SK-N-SH (cell line): ENCODE measurements around the gene PASK. TPM values are rescaled to one million over a fixed set of nuclear protein-coding genes. Genes with fewer than 3 reads are reported as not detected.
A peak's percentile ranks its signal among the peaks of the same experiment; 100 is the strongest.

Source experiments
- CTCF ChIA-PET: fragments of 300-600, 350-600 bp; formaldehyde crosslinking; extraction: SDS; loops from one replicate; lab custom pipeline; 2021; lab: Yijun Ruan, JAX
- POLR2A ChIA-PET: fragments of 350-600 bp; sonication (Branson Sonifier 250); formaldehyde crosslinking; extraction: SDS; loops from one replicate; lab custom pipeline; 2020; ENCODE audit warnings: antibody characterized with exemption, inconsistent platforms; lab: Yijun Ruan, JAX
- DNase-seq: peaks from one replicate; pipeline ENCODE4 v3.0.0; 2012
- H2AFZ ChIP-seq: fragments of 200-600 bp; sonication (generic); 2 replicates; pipeline ENCODE4 v1.8.1; 2016; ENCODE audit warnings: antibody characterized with exemption, mild to moderate bottlenecking, low read depth
- H3F3A ChIP-seq: fragments of 200-600 bp; sonication (generic); replicated peaks from 2 replicates; pipeline ENCODE3; 2016; ENCODE audit warnings: antibody characterized with exemption, mild to moderate bottlenecking; ENCODE audit not compliant: insufficient read depth
- H3K27ac ChIP-seq, 2 experiments: fragments of 200-500 bp in 1 of 2; fragments of 200-600 bp in 1 of 2; sonication (Bioruptor generic) in 1 of 2; sonication (generic), shearing (Covaris generic) in 1 of 2; 2 replicates each; pipeline versions ENCODE4 v1.5.1 to v1.6.1; 2014 to 2016; ENCODE audit warnings: low read depth in 2 of 2, inconsistent platforms in 1 of 2, low read length in 1 of 2, mild to moderate bottlenecking in 1 of 2, mixed read lengths in 1 of 2
- H3K27me3 ChIP-seq: fragments of 200-600 bp; sonication (generic), shearing (Covaris generic); 2 replicates; pipeline ENCODE4 v1.6.1; 2016; ENCODE audit warnings: mixed run types; ENCODE audit not compliant: insufficient read depth
- H3K36me3 ChIP-seq, 2 experiments: fragments of 200-500 bp in 1 of 2; fragments of 200-600 bp in 1 of 2; sonication (Bioruptor generic) in 1 of 2; sonication (generic) in 1 of 2; replicated peaks in 1 of 2; 2 replicates each; pipeline versions ENCODE3 to v1.5.1; 2014 to 2016; ENCODE audit warnings: low read length in 1 of 2, mild to moderate bottlenecking in 1 of 2; ENCODE audit not compliant: insufficient read depth in 2 of 2, control insufficient read depth in 1 of 2
- H3K4me1 ChIP-seq, 2 experiments: fragments of 200-500 bp in 1 of 2; fragments of 200-600 bp in 1 of 2; sonication (Bioruptor generic) in 1 of 2; sonication (generic), shearing (Covaris generic) in 1 of 2; 2 replicates each; pipeline versions ENCODE4 v1.5.1 to v1.6.1; 2014 to 2016; ENCODE audit warnings: low read depth in 1 of 2, low read length in 1 of 2, mixed run types in 1 of 2; ENCODE audit not compliant: insufficient read depth in 2 of 2, control insufficient read depth in 1 of 2
- H3K4me2 ChIP-seq: fragments of 200-600 bp; sonication (generic), shearing (Covaris generic); 2 replicates; pipeline ENCODE4 v1.6.1; 2017; ENCODE audit warnings: mixed run types
- H3K4me3 ChIP-seq, 2 experiments: fragments of 200-500 bp in 1 of 2; fragments of 200-600 bp in 1 of 2; sonication (Bioruptor generic) in 1 of 2; sonication (generic), shearing (Covaris generic) in 1 of 2; 2 replicates each; pipeline versions ENCODE4 v1.5.1 to v1.8.1; 2014 to 2016; ENCODE audit warnings: low read depth in 2 of 2, inconsistent platforms in 1 of 2, low read length in 1 of 2, mild to moderate bottlenecking in 1 of 2, mixed read lengths in 1 of 2, moderate library complexity in 1 of 2
- H3K79me2 ChIP-seq: fragments of 200-600 bp; sonication (generic); 2 replicates; pipeline ENCODE4 v1.8.1; 2017; ENCODE audit warnings: mild to moderate bottlenecking; ENCODE audit not compliant: insufficient read depth
- H3K9ac ChIP-seq: fragments of 200-600 bp; sonication (generic); 2 replicates; pipeline ENCODE4 v1.6.1; 2017; ENCODE audit warnings: mixed run types
- H3K9me2 ChIP-seq: fragments of 200-600 bp; sonication (generic); 2 replicates; pipeline ENCODE4 v1.6.1; 2017; ENCODE audit warnings: mixed run types
- H3K9me3 ChIP-seq: fragments of 200-600 bp; sonication (generic); 2 replicates; pipeline ENCODE4 v1.6.1; 2017; ENCODE audit warnings: mixed run types, mild to moderate bottlenecking, moderate library complexity
- H4K20me1 ChIP-seq: fragments of 200-600 bp; sonication (generic); 2 replicates; pipeline ENCODE4 v1.6.1; 2017; ENCODE audit warnings: mild to moderate bottlenecking, mixed run types; ENCODE audit not compliant: insufficient read depth
- CHD2 ChIP-seq: fragments of 150-350 bp; IDR thresholded peaks from 2 replicates; pipeline ENCODE4 v1.6.1; 2018; ENCODE audit warnings: low read length; ENCODE audit not compliant: partially characterized antibody
- EZH2phosphoT487 ChIP-seq: fragments of 200-600 bp; sonication (generic); IDR thresholded peaks from 2 replicates; pipeline ENCODE4 v1.6.1; 2017; ENCODE audit warnings: low read depth, mixed run types, mild to moderate bottlenecking, antibody characterized with exemption, moderate library complexity, borderline replicate concordance
- FOSL2 ChIP-seq: IDR thresholded peaks from 2 replicates; pipeline ENCODE4 v1.4.0; 2012; ENCODE audit warnings: low read depth, mild to moderate bottlenecking, moderate library complexity, borderline replicate concordance
- FOXJ3 ChIP-seq: sonication (generic); formaldehyde crosslinking; IDR thresholded peaks from 2 replicates; pipeline ENCODE4 v1.5.1; 2020; ENCODE audit warnings: mild to moderate bottlenecking, missing genetic modification reagents
- GATA2 ChIP-seq: sonication (generic); formaldehyde crosslinking; IDR thresholded peaks from 2 replicates; pipeline ENCODE4 v1.5.0; 2020; ENCODE audit warnings: mild to moderate bottlenecking, missing genetic modification reagents
- MXI1 ChIP-seq: IDR thresholded peaks from 2 replicates; pipeline ENCODE4 v1.6.1; 2012; ENCODE audit warnings: mild to moderate bottlenecking, low read depth, low read length, improper control_type of control experiment
- NFIC ChIP-seq: IDR thresholded peaks from 2 replicates; pipeline ENCODE4 v1.4.0; 2012; ENCODE audit warnings: borderline replicate concordance
- REST ChIP-seq: IDR thresholded peaks from 2 replicates; pipeline ENCODE4 v1.6.1; 2012; ENCODE audit warnings: mild to moderate bottlenecking, low read depth, low read length, moderate library complexity
- TAF1 ChIP-seq: IDR thresholded peaks from 2 replicates; pipeline ENCODE4 v1.6.1; 2012; ENCODE audit warnings: low read depth, mild to moderate bottlenecking, low read length, moderate library complexity, borderline replicate concordance
- USF1 ChIP-seq: IDR thresholded peaks from 2 replicates; pipeline ENCODE4 v1.4.0; 2012; ENCODE audit warnings: low read depth, borderline replicate concordance
- WGBS: methylation state at CpG from one replicate; pipeline ENCODE4 v1.1.6; 2017; ENCODE audit warnings: low lambda C conversion rate; 5-methylcytosine and 5-hydroxymethylcytosine counted together
- polyA plus RNA-seq, 3 experiments: library from polyadenylated mRNA; depleted of rRNA; stranded (reverse); fragments of >200 nt; gene quantifications; 2 replicates each; pipeline ENCODE4 v1.2.3, GENCODE V29; 2012

Gene PASK
- polyA plus RNA-seq, 1 of the 3 experiments (the other 2 are of a cell fraction): 6.3 TPM

- TF ChIP-seq REST (no peak), TAF1 (no peak), USF1 (no peak), EZH2phosphoT487 (no peak)
Measured at GRCh38 chr2:241163601-241164118, 14.4 kb upstream of the PASK start (continued).

DNA sequence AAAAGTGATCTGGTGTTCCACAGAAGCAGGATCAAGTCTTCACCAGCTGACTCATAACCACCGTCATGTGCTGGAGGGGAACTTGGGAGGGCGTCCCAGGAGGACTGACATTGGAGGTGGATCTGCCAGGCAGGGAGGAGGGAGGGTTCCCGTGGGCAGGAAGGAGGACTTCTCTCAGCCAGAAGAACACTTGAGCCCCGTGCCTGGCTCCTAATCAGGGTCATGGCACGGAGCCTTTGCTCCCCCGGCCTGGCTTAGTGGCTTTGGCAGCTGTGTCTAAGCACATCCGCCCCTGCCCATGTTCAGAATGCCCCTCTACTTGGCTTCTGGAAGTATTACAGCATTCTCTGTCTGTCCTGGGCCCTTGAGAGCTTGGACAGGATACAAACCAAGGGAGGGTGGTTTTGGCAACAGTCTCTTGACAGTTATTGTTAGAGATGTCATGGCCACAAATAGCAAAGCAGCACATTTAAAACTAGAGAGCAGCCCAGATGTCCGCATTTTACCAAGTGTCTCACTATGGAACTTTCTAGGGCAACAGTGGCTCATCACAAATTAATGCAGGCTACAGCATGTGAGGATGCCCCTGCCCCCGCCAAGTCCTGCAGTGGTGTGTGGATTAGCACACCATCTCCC lies 12.5 kb upstream of the PASK start:
- Histone ChIP-seq H3K4me1 (no peaks in the 10 kb centered on the region), H3K36me3 (peaks cover 3 to 31% of the 10 kb centered on the region in 2 experiments), H3K4me2 (no peak overlapping the region), H3K27me3 (no peaks in the 10 kb centered on the region), H3K79me2 (no peaks in the 10 kb centered on the region), H4K20me1 (no peaks in the 10 kb centered on the region), H3K9me2 (no peaks in the 10 kb centered on the region), H3K9me3 (no peaks in the 10 kb centered on the region), H3K9ac (no peak overlapping the region), H3K4me3 (no peak overlapping the region), H3K27ac (no peak overlapping the region), H2AFZ (no peak overlapping the region), H3F3A (no peaks in the 10 kb centered on the region)
- 89% methylated on average over 9 of the region's 9 CpGs for WGBS
- TF ChIP-seq FOSL2 (0 out of 2 replicates have a peak, but pooled peaks have one; percentile 16), GATA2 (CRISPR knock-in tag) (no peak)
- ChIA-PET POLR2A (no interaction called here), CTCF (no interaction called here)
- no peak for DNase-seq

- Histone ChIP-seq H3K9me2 (no peaks in the 10 kb centered on the region), H3K27ac (no peak overlapping the region), H3K4me3 (no peak overlapping the region), H3F3A (no peaks in the 10 kb centered on the region), H3K79me2 (no peaks in the 10 kb centered on the region), H3K4me2 (no peak overlapping the region), H2AFZ (no peak overlapping the region), H3K9ac (no peak overlapping the region), H3K4me1 (no peaks in the 10 kb centered on the region), H3K36me3 (peaks cover 3 to 29% of the 10 kb centered on the region in 2 experiments), H3K27me3 (no peaks in the 10 kb centered on the region)
- POLR2A ChIA-PET: no interaction called here
- CTCF ChIA-PET: no interaction called here
- 91% methylated on average over 7 of the region's 7 CpGs for WGBS
- no peak for DNase-seq
- no peak for TF ChIP-seq NFIC
- no peak for TF ChIP-seq EZH2phosphoT487
- no peak for TF ChIP-seq FOXJ3
- no peak for TF ChIP-seq FOSL2
- TF ChIP-seq CHD2: no peak
- TF ChIP-seq MXI1: no peak
- TF ChIP-seq, all 33 proteins: peak for 0
- H4K20me1 ChIP-seq: no peaks in the 10 kb centered on the region
- H3K9me3 ChIP-seq: no peaks in the 10 kb centered on the region
Measured at GRCh38 chr2:241160318-241160717, 11.0 kb upstream of the PASK start.
